GM18520 (cell line): ENCODE data around the gene PACRG.

Experiments used
- ATAC-seq: cut with Tn5 transposase; IDR thresholded peaks from one replicate; pipeline ENCODE4 v1.9.1; 2021; ENCODE audit not compliant: unreplicated experiment

PACRG gene

GRCh38 chr6:163342571-163343539 lies 615.1 kb downstream of the PACRG start:
- no peak for ATAC-seq

- no peak for ATAC-seq
Measured at GRCh38 chr6:163343609-163344008, 615.8 kb downstream of the PACRG start.

GRCh38 chr6:163344411-163344810 lies 616.6 kb downstream of the PACRG start:
- ATAC-seq, result no peak

GRCh38 chr6:163345931-163346330 lies 618.2 kb downstream of the PACRG start:
- no peak for ATAC-seq

- no peak for ATAC-seq
Measured at GRCh38 chr6:163346497-163346961, 618.8 kb downstream of the PACRG start.

GRCh38 chr6:163347021-163347446 lies 619.3 kb downstream of the PACRG start:
- ATAC-seq, result no peak

- no peak for ATAC-seq
Measured at GRCh38 chr6:163348789-163349680, 621.3 kb downstream of the PACRG start.

GRCh38 chr6:163349696-163350095 lies 621.9 kb downstream of the PACRG start:
- no peak for ATAC-seq

- no peak for ATAC-seq
Measured at GRCh38 chr6:163351013-163351412, 623.2 kb downstream of the PACRG start.

- ATAC-seq, result no peak
Measured at GRCh38 chr6:163352011-163352685, 624.4 kb downstream of the PACRG start.

- no peak for ATAC-seq
Measured at GRCh38 chr6:163352966-163353365, 625.2 kb downstream of the PACRG start.

- ATAC-seq, result no peak
Measured at GRCh38 chr6:163354085-163354484, 626.3 kb downstream of the PACRG start.

- no peak for ATAC-seq
Measured at GRCh38 chr6:163354761-163355425, 627.1 kb downstream of the PACRG start.

GRCh38 chr6:163355426-163355991 lies 627.7 kb downstream of the PACRG start:
- no peak for ATAC-seq

- no peak for ATAC-seq
Measured at GRCh38 chr6:163356324-163356723, 628.5 kb downstream of the PACRG start.

GRCh38 chr6:163356743-163357142 lies 629.0 kb downstream of the PACRG start:
- no peak for ATAC-seq

- ATAC-seq, result no peak
Measured at GRCh38 chr6:163364641-163365040, 636.9 kb downstream of the PACRG start.
